Keratinocyte (primary cell): Measurements from ENCODE around the gene SLAMF1. TPM values are rescaled to one million over a fixed set of nuclear protein-coding genes. Genes with fewer than 3 reads are reported as not detected.

Experiments used
- DNase-seq: peaks from one replicate; pipeline ENCODE4 v3.0.0-alpha.2; 2011; ENCODE audit warnings: low read depth, missing footprints, low spot score
- FAIRE-seq: peaks from 2 replicates; lab custom pipeline; 2011; peaks lifted over from hg19 to GRCh38; lab: Jason Lieb, UNC
- H2AFZ ChIP-seq: 2 replicates; pipeline ENCODE4 v1.6.0; 2012; ENCODE audit warnings: low read length, control low read depth, inconsistent platforms; ENCODE audit not compliant: control insufficient read depth
- H3K27ac ChIP-seq: 2 replicates; pipeline ENCODE4 v1.5.1; 2011; ENCODE audit warnings: low read length; ENCODE audit not compliant: control insufficient read depth, insufficient read depth
- H3K27me3 ChIP-seq: 3 replicates; pipeline ENCODE4 v1.6.0; 2011; ENCODE audit warnings: low read length; ENCODE audit not compliant: control insufficient read depth, insufficient read depth; ENCODE audit errors: extremely low read depth
- H3K36me3 ChIP-seq, 2 experiments: 2 replicates in 1 of 2; 3 replicates in 1 of 2; pipeline ENCODE4 v1.5.1; 2011; ENCODE audit warnings: low read length in 2 of 2, mild to moderate bottlenecking in 1 of 2; ENCODE audit not compliant: control insufficient read depth in 2 of 2, insufficient read depth in 2 of 2; ENCODE audit errors: extremely low read depth in 1 of 2
- H3K4me1 ChIP-seq: 3 replicates; pipeline ENCODE4 v1.5.1; 2011; ENCODE audit warnings: low read length; ENCODE audit not compliant: control insufficient read depth, insufficient read depth; ENCODE audit errors: extremely low read depth
- H3K4me2 ChIP-seq: 3 replicates; pipeline ENCODE4 v1.6.0; 2011; ENCODE audit warnings: low read depth, low read length; ENCODE audit not compliant: control insufficient read depth, insufficient read depth; ENCODE audit errors: extremely low read depth
- H3K4me3 ChIP-seq, 3 experiments: fragments of 200-600 bp in 1 of 3; sonication (generic) in 1 of 3; 2 replicates in 2 of 3; 3 replicates in 1 of 3; pipeline ENCODE4 v1.5.1; 2011 to 2016; ENCODE audit warnings: low read length in 3 of 3, mild to moderate bottlenecking in 3 of 3, control low read depth in 2 of 3, inconsistent platforms in 1 of 3, low read depth in 1 of 3, mixed read lengths in 1 of 3, mixed run types in 1 of 3, moderate library complexity in 1 of 3; ENCODE audit not compliant: control insufficient read depth in 2 of 3, insufficient read depth in 2 of 3; ENCODE audit errors: extremely low read depth in 1 of 3
- H3K79me2 ChIP-seq: 2 replicates; pipeline ENCODE4 v1.6.0; 2012; ENCODE audit warnings: low read length; ENCODE audit not compliant: control insufficient read depth, insufficient read depth
- H3K9ac ChIP-seq: 3 replicates; pipeline ENCODE4 v1.6.0; 2011; ENCODE audit warnings: low read length; ENCODE audit not compliant: control insufficient read depth, insufficient read depth; ENCODE audit errors: extremely low read depth
- H3K9me1 ChIP-seq: 3 replicates; pipeline ENCODE4 v1.6.0; 2011; ENCODE audit warnings: low read length; ENCODE audit not compliant: control insufficient read depth, insufficient read depth; ENCODE audit errors: extremely low read depth
- H3K9me3 ChIP-seq: 2 replicates; pipeline ENCODE4 v1.5.1; 2012; ENCODE audit warnings: low read depth, low read length; ENCODE audit not compliant: control insufficient read depth
- H4K20me1 ChIP-seq: 3 replicates; pipeline ENCODE4 v1.6.0; 2011; ENCODE audit warnings: low read length; ENCODE audit not compliant: control insufficient read depth, insufficient read depth; ENCODE audit errors: extremely low read depth
- CTCF ChIP-seq, 3 experiments: IDR thresholded peaks in 1 of 3; conservative IDR thresholded peaks in 1 of 3; optimal IDR thresholded peaks in 1 of 3; 2 replicates in 2 of 3; 3 replicates in 1 of 3; pipeline versions ENCODE3 to v1.5.1; 2011; ENCODE audit warnings: low read length in 3 of 3, mild to moderate bottlenecking in 3 of 3, moderate library complexity in 2 of 3, control low read depth in 1 of 3, inconsistent platforms in 1 of 3; ENCODE audit not compliant: insufficient read depth in 2 of 3; ENCODE audit errors: extremely low read depth in 1 of 3
- EZH2 ChIP-seq: IDR thresholded peaks from one replicate; pipeline ENCODE4 v1.6.1; 2012; ENCODE audit warnings: inconsistent platforms, mild to moderate bottlenecking, low read length, moderate library complexity
- dilution Hi-C: fragments of 300-500 bp; cut with MboI; formaldehyde crosslinking; loops from one replicate; pipeline ENCODE4 v1.7.0; 2020; ENCODE audit warnings: low sequenced_read_pairs; ENCODE audit not compliant: extremely low pct_ligation_motif_present
- polyA plus RNA-seq, 5 experiments: library from polyadenylated mRNA; depleted of rRNA in 3 of 5; stranded (reverse) in 3 of 5; stranded (forward) in 1 of 5; unstranded in 1 of 5; fragments of >200 nt; gene quantifications; 1 replicate in 1 of 5; 2 replicates in 3 of 5; 3 replicates in 1 of 5; pipeline versions ENCODE4 v1.2.1 to v1.2.3, GENCODE V29; 2011 to 2012; ENCODE audit warnings: missing spikeins in 2 of 5, low read depth in 1 of 5, low replicate concordance in 1 of 5

SLAMF1 gene
- polyA plus RNA-seq, 1 donor (not counting 4 experiments of a cell fraction or from before 2014, with no cell fraction given), result not detected

GRCh38 chr1:160597705-160598104 lies 49.1 kb downstream of the SLAMF1 start:
- Histone ChIP-seq H3K9me1 (no peaks in the 10 kb centered on the region), H3K4me1 (no peaks in the 10 kb centered on the region), H3K9me3 (no peaks in the 10 kb centered on the region), H3K9ac (no peak overlapping the region), H3K36me3 (no peaks in the 10 kb centered on the region), H3K79me2 (no peaks in the 10 kb centered on the region), H2AFZ (no peak overlapping the region), H3K27ac (no peak overlapping the region), H4K20me1 (no peaks in the 10 kb centered on the region), H3K4me3 (no peak overlapping the region), H3K4me2 (no peak overlapping the region), H3K27me3 (no peaks in the 10 kb centered on the region)
- TF ChIP-seq EZH2 (no peak), CTCF (optimal IDR thresholded peaks at IDR 0.05 in 1 of 3, IDR thresholded peaks at IDR 0.05 in 1 of 3, conservative IDR thresholded peaks at IDR 0.05 in 1 of 3; ENCODE audit: extremely low read depth in 1 of 3, insufficient read depth in 2 of 3, low read length in 3 of 3) (no peak)
- dilution Hi-C loops, result no loop called here
- no peak for DNase-seq
- FAIRE-seq, result no peak

- no peaks in the 10 kb centered on the region for H3K4me1 ChIP-seq
- dilution Hi-C loops, result no loop called here
Measured at GRCh38 chr1:160597051-160597450, 49.8 kb downstream of the SLAMF1 start.

More at GRCh38 chr1:160597051-160597450, 49.8 kb downstream of the SLAMF1 start:
- Histone ChIP-seq H3K27me3 (no peaks in the 10 kb centered on the region), H2AFZ (no peak overlapping the region), H3K9me1 (no peaks in the 10 kb centered on the region), H3K4me2 (no peak overlapping the region), H4K20me1 (no peaks in the 10 kb centered on the region), H3K36me3 (no peaks in the 10 kb centered on the region), H3K27ac (no peak overlapping the region), H3K4me3 (no peak overlapping the region), H3K9ac (no peak overlapping the region), H3K9me3 (no peaks in the 10 kb centered on the region), H3K79me2 (no peaks in the 10 kb centered on the region)
- FAIRE-seq, result no peak
- no peak for DNase-seq
- no peak for TF ChIP-seq CTCF (optimal IDR thresholded peaks at IDR 0.05 in 1 of 3, IDR thresholded peaks at IDR 0.05 in 1 of 3, conservative IDR thresholded peaks at IDR 0.05 in 1 of 3; ENCODE audit: extremely low read depth in 1 of 3, insufficient read depth in 2 of 3, low read length in 3 of 3)
- no peak for TF ChIP-seq EZH2
